SK-N-SH treated with all-trans-retinoic acid at 6 μM for 48 hours (cell line): ENCODE measurements around the gene RGL3.

Source experiments
- ATAC-seq: fragments of 200-7000 bp; cut with Tn5 transposase; 3 replicates; pipeline ENCODE4 v1.9.1; 2020; ENCODE audit warnings: mild to moderate bottlenecking, moderate library complexity
- ARNTL ChIP-seq: fragments of 450-650 bp; formaldehyde crosslinking; IDR thresholded peaks from 2 replicates; pipeline ENCODE4 v1.5.0; 2020; ENCODE audit warnings: low read depth, mild to moderate bottlenecking, moderate library complexity, borderline replicate concordance
- BACH2 ChIP-seq: fragments of 250-450 bp; sonication (Bioruptor Pico); IDR thresholded peaks from 2 replicates; pipeline ENCODE4 v1.9.0; 2021; ENCODE audit warnings: mild to moderate bottlenecking, borderline replicate concordance
- CREB5 ChIP-seq: fragments of 250-450 bp; sonication (Bioruptor Pico); IDR thresholded peaks from 2 replicates; pipeline ENCODE4 v1.5.1; 2020; ENCODE audit warnings: low read depth, mild to moderate bottlenecking, moderate library complexity
- CSRNP3 ChIP-seq: fragments of 250-450 bp; sonication (Bioruptor Pico); IDR thresholded peaks from 2 replicates; pipeline ENCODE4 v1.5.1; 2021; ENCODE audit warnings: mild to moderate bottlenecking, moderate library complexity
- GLIS3 ChIP-seq: fragments of 250-450 bp; sonication (Bioruptor Pico); IDR thresholded peaks from 2 replicates; pipeline ENCODE4 v1.5.0; 2020; ENCODE audit warnings: mild to moderate bottlenecking, moderate library complexity
- ISL1 ChIP-seq: fragments of 250-450 bp; sonication (Bioruptor Pico); IDR thresholded peaks from 2 replicates; pipeline ENCODE4 v2.1.2; 2022; ENCODE audit warnings: mild to moderate bottlenecking, moderate library complexity
- PATZ1 ChIP-seq: fragments of 250-450 bp; sonication (Bioruptor Pico); IDR thresholded peaks from 2 replicates; pipeline ENCODE4 v1.8.0; 2020; ENCODE audit warnings: mild to moderate bottlenecking, moderate library complexity, borderline replicate concordance
- POU6F1 ChIP-seq: fragments of 250-450 bp; sonication (Bioruptor Pico); IDR thresholded peaks from 2 replicates; pipeline ENCODE4 v1.8.0; 2021; ENCODE audit warnings: low read depth, mild to moderate bottlenecking, moderate library complexity, borderline replicate concordance
- PPARA ChIP-seq: fragments of 250-450 bp; sonication (Bioruptor Pico); IDR thresholded peaks from 2 replicates; pipeline ENCODE4 v1.5.0; 2020; ENCODE audit warnings: mild to moderate bottlenecking, borderline replicate concordance
- RARB ChIP-seq: fragments of 250-450 bp; sonication (Bioruptor Pico); IDR thresholded peaks from 2 replicates; pipeline ENCODE4 v1.8.0; 2021; ENCODE audit warnings: mild to moderate bottlenecking, moderate library complexity
- SNAI2 ChIP-seq: fragments of 250-450 bp; sonication (Bioruptor Pico); IDR thresholded peaks from 2 replicates; pipeline ENCODE4 v1.5.0; 2020; ENCODE audit warnings: mild to moderate bottlenecking, moderate library complexity
- TCF4 ChIP-seq: fragments of 250-450 bp; sonication (Bioruptor Pico); IDR thresholded peaks from 2 replicates; pipeline ENCODE4 v1.8.0; 2021; ENCODE audit warnings: mild to moderate bottlenecking, moderate library complexity, borderline replicate concordance
- TOX ChIP-seq: fragments of 250-450 bp; sonication (Bioruptor Pico); IDR thresholded peaks from 2 replicates; pipeline ENCODE4 v1.8.0; 2021; ENCODE audit warnings: mild to moderate bottlenecking, moderate library complexity, borderline replicate concordance
- TSHZ2 ChIP-seq: fragments of 250-450 bp; sonication (Bioruptor Pico); IDR thresholded peaks from 2 replicates; pipeline ENCODE4 v1.5.0; 2020; ENCODE audit warnings: mild to moderate bottlenecking, moderate library complexity
- ZC3H10 ChIP-seq: fragments of 250-450 bp; sonication (Bioruptor Pico); IDR thresholded peaks from 2 replicates; pipeline ENCODE4 v1.5.1; 2021; ENCODE audit warnings: mild to moderate bottlenecking, moderate library complexity
- ZFP3 ChIP-seq: fragments of 250-450 bp; sonication (Bioruptor Pico); IDR thresholded peaks from 2 replicates; pipeline ENCODE4 v1.5.0; 2020; ENCODE audit warnings: mild to moderate bottlenecking, moderate library complexity
- ZFP30 ChIP-seq: fragments of 450-650 bp; formaldehyde crosslinking; IDR thresholded peaks from 2 replicates; pipeline ENCODE4 v1.5.0; 2022; ENCODE audit warnings: mild to moderate bottlenecking, moderate library complexity
- ZNF565 ChIP-seq: fragments of 450-650 bp; formaldehyde crosslinking; conservative IDR thresholded peaks from 2 replicates; pipeline ENCODE4 v1.5.0; 2020; ENCODE audit warnings: low read depth, mild to moderate bottlenecking, moderate library complexity
- ZNF70 ChIP-seq: fragments of 450-650 bp; formaldehyde crosslinking; IDR thresholded peaks from 2 replicates; pipeline ENCODE4 v1.5.0; 2020; ENCODE audit warnings: mild to moderate bottlenecking, moderate library complexity
- ZNF8 ChIP-seq: fragments of 450-650 bp; formaldehyde crosslinking; IDR thresholded peaks from 2 replicates; pipeline ENCODE4 v1.5.0; 2020; ENCODE audit warnings: mild to moderate bottlenecking, moderate library complexity

The RGL3 gene

GRCh38 chr19:11452620-11453310, 33.7 kb upstream of the RGL3 start:
- ATAC-seq: no peak; the same call in 2 of the 3 replicates
- TF ChIP-seq ISL1 (no peak), POU6F1 (CRISPR knock-in tag) (no peak), TOX (no peak), TCF4 (CRISPR knock-in tag) (no peak), ARNTL (CRISPR knock-in tag) (no peak), ZNF8 (CRISPR knock-in tag) (no peak), SNAI2 (CRISPR knock-in tag) (no peak), CREB5 (CRISPR knock-in tag) (no peak), PPARA (CRISPR knock-in tag) (no peak), BACH2 (CRISPR knock-in tag) (no peak), ZFP30 (CRISPR knock-in tag) (no peak), RARB (CRISPR knock-in tag) (no peak), PATZ1 (CRISPR knock-in tag) (no peak), TSHZ2 (CRISPR knock-in tag) (no peak), ZNF70 (CRISPR knock-in tag) (no peak)

- no peak for ATAC-seq
- TF ChIP-seq POU6F1 (CRISPR knock-in tag) (no peak), SNAI2 (CRISPR knock-in tag) (no peak), ZFP3 (CRISPR knock-in tag) (no peak), ARNTL (CRISPR knock-in tag) (no peak), PPARA (CRISPR knock-in tag) (no peak), ZNF70 (CRISPR knock-in tag) (no peak)
Measured at GRCh38 chr19:11451871-11452619, 32.9 kb upstream of the RGL3 start.

- no peak for ATAC-seq
- no peak for TF ChIP-seq PATZ1 (CRISPR knock-in tag)
- no peak for TF ChIP-seq ZNF565 (CRISPR knock-in tag)
- no peak for TF ChIP-seq POU6F1 (CRISPR knock-in tag)
- TF ChIP-seq BACH2 (CRISPR knock-in tag): no peak
- no peak for TF ChIP-seq ZC3H10 (CRISPR knock-in tag)
- no peak for TF ChIP-seq GLIS3 (CRISPR knock-in tag)
- no peak for TF ChIP-seq CSRNP3
- TF ChIP-seq ISL1: no peak
- TF ChIP-seq ZNF70 (CRISPR knock-in tag): no peak
Measured at GRCh38 chr19:11451327-11451870, 32.3 kb upstream of the RGL3 start.
